HG02798 (cell line): ENCODE data around the gene RDH13.
"Not testable (repeated sequence)": the region's sequence is repeated elsewhere in the genome, so short reads cannot be mapped to it uniquely, and the experiment has no call there.

Source experiments
- ATAC-seq: cut with Tn5 transposase; IDR thresholded peaks from one replicate; pipeline ENCODE4 v1.9.1; 2021; ENCODE audit warnings: mild to moderate bottlenecking; ENCODE audit not compliant: unreplicated experiment, poor library complexity

RDH13 gene, protein sequence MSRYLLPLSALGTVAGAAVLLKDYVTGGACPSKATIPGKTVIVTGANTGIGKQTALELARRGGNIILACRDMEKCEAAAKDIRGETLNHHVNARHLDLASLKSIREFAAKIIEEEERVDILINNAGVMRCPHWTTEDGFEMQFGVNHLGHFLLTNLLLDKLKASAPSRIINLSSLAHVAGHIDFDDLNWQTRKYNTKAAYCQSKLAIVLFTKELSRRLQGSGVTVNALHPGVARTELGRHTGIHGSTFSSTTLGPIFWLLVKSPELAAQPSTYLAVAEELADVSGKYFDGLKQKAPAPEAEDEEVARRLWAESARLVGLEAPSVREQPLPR

DNA sequence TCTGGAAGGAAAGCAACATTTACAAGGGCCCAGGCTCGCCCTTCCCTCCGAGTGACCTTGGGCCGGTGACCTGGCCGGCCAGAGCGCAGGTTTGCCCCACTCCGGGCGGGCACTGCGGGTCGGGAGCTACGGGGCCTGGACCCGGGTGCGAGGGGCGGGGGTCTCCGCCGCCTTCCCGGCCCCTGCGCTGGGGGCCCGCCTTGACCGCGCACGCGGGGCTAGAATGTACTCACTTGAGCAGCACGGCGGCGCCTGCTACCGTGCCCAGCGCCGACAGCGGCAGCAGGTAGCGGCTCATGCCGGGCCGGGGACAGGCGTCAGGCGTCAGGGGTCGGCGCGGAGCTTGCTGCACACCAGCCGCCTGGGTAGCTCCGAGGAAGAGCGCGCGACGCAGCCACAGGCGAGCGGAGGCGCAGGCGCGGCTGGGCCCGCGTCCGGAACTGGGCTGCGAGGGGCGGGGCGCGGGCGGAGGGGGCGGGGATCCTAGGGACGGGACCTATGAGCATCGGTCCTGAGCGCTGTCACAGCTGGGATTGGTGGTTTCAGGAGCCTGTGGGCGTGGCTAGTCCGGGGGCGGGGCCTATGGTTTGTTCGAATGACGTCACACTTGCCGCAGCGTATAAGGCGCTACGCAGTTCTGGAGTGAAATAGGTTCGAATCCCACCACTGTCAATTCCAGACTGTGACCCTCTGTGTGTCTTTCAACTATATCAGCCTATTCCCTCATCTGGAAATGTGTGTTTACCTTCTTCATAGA lies at the start of gene RDH13:
Gene RDH13, minus strand, starts transcription at position 414 of the 757 bp plus-strand sequence. Its CDS starts 116 bp downstream, at position 298.
- ATAC-seq: peak; percentile 97

DNA sequence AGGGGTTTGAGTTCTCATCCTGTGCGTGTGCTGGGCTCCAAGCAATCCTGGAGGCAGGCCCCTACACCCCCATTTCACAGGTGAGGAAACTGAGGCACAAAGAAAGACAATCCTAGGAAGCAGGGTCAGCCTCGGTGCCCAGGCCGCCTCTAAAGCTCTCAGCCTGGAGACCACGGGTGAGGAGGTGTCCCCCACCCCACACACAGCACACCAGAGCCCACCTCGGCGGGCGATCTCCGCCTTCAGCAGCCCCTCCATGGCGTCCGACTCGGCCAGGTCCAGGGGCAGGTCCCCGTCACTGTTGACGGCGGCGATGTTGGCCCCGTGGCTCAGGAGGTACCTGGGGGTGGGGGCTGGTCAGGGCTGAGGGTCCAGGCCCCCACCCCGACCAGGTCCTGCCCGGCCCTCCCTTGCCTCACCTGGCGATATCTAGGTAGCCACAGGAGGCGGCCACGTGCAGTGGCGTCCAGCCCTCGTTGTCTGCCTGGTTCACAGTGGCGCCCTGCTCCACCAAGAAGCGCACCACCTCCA lies 49.4 kb upstream of the RDH13 start:
- ATAC-seq: no peak

DNA sequence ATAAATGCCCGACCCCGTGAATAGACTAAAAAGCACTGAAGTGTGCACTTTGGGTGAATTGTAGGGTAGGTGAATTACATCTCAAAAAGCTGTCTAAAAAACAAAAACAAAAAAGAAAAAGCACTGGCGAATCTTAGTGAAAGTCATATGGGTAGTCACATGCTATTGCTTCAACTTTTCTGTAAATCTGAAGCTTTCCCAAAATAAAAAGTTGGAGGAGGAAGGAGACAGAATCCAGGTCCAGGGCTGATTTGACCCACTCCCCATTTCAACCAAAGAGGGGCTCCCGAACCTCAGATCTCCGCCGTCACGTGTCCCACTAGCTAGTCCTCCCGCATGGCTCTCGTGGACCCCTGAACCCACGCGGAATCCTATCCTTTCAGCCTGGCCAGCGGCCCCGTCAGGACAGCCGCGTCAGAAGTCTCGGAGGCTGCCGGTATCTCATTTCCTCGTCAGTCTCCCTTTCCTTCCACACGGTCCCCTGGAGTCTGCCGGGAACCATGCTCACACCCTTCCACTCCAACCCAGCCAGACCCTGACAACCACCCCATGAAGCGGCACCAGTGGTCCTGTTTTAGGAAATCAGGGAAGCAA lies 48.4 kb upstream of the RDH13 start:
- ATAC-seq: no peak

DNA sequence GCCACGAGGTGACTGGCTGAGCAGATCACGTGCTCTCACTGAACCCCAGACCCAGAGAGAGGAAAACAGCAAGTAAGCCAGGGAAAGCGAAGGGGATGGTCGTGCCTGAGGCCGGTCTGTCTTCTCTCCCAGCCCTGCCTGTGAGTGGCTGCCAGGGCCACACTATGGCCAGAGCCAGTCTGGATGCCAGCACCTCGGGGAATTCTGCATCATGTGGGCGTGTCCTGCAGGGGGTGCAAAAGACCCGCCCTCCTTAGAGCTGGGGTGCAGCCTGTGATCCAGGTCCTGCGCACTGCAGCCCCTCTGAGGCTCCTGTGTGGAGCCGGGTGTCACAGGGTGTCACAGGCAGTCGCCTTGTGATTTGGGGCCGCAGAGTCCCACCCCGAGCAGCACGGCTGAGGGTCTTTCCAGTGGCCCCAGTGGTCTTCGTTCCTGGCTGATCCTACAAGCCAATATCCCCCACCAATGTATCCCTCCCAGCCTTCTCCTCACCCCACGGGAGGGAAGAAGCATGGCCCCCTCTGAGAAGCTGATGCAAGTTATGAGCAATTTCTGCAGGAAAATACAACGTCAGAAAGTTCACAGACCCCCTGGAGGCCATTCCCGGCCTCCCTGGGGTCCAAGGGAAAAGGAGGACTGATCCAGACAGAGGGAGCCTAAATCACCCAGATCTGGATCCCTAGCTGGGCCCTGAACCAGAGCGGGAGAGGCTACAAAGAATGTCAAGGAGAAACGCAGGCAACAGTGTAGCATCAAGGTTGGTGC lies 46.8 kb upstream of the RDH13 start:
- ATAC-seq: no peak

DNA sequence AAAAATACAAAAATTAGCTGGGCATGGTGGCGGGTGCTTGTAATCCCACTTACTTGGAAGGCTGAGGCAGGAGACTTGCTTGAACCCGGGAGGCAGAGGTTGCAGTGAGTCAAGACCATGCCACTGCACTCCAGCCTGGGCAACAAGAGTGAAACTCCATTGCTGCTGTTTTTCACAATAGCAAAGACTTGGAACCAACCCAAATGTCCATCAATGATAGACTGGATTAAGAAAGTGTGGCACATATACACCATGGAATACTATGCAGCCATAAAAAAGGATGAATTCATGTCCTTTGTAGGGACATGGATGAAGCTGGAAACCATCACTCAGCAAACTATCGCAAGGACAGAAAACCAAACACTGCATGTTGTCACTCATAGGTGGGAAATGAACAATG lies 44.3 kb upstream of the RDH13 start:
- not testable (repeated sequence) for ATAC-seq

DNA sequence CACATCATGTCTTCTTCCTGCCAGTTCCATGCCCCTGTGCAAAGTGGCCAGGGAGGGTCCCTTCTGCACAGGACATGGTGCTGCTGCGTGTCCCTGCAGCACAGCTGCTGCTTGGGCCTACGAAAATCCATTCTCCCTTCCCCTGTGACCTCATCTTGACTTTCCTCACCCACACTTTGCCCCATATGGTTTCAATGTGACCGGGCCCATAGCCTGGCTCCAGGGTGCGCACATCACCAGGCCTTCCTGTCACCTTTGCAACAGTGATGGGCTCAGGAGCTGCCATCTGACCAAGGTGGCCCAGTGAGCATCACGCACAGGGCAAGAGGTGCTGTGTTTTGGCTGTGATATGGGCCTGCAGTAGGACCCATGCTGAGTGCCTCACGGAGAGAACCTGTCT lies 43.6 kb upstream of the RDH13 start:
- ATAC-seq: no peak

DNA sequence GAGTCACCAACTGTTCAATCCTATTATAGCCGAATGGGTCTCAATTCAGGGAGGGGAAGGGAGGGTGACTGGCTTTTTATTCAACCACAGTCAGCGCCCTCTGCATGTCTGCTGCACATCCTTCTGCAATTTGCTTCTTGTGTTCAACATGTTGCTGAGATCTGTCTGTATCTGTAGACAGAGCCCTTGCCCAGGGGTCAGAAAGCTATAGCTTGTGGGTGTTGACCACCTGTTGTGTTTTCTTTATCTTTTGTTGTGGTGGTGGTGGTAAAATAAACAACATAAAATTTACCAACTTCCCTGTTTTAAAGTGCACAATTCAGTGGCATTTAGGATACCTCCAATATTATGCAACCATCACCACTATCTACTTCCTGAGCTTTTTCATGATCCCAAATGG lies 42.3 kb upstream of the RDH13 start:
- ATAC-seq: no peak

DNA sequence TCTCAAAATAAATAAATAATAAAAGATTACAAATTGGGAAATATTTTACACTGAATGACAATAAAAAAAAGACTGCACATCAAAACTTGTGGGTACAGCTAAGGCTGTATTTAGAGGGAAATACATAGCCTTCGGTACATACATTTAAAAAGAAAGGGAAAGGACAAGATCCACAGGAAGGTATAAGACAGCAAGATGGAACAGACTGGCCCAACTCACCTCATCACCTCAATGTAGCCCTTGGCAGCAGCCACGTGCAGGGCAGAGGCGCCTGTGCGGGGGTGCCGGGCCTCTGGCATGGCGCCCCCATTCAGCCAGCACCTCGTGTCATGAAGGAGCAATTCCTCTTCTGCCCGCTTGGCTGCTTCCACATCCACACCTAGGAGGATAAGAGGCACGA lies 40.2 kb upstream of the RDH13 start:
- ATAC-seq: no peak

DNA sequence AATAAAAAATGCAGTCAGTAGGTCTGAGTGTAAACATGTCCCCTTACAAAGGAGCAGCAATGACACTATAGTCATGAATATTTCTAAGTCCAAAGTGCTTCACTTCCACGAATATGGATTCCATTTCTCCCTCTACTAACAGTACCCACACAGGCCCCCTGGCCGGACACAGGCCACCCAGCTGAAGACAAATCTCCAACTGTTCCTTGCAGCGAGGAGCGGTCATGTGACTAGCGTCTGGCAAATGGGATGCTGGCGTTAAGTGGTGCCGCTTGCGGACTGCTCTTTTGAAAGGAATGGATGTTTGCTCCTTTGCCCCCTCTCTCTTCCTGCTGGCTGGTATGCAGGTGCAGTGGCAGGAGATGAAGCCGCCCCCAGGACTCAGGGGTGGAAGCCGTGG lies 38.3 kb upstream of the RDH13 start:
- no peak for ATAC-seq

DNA sequence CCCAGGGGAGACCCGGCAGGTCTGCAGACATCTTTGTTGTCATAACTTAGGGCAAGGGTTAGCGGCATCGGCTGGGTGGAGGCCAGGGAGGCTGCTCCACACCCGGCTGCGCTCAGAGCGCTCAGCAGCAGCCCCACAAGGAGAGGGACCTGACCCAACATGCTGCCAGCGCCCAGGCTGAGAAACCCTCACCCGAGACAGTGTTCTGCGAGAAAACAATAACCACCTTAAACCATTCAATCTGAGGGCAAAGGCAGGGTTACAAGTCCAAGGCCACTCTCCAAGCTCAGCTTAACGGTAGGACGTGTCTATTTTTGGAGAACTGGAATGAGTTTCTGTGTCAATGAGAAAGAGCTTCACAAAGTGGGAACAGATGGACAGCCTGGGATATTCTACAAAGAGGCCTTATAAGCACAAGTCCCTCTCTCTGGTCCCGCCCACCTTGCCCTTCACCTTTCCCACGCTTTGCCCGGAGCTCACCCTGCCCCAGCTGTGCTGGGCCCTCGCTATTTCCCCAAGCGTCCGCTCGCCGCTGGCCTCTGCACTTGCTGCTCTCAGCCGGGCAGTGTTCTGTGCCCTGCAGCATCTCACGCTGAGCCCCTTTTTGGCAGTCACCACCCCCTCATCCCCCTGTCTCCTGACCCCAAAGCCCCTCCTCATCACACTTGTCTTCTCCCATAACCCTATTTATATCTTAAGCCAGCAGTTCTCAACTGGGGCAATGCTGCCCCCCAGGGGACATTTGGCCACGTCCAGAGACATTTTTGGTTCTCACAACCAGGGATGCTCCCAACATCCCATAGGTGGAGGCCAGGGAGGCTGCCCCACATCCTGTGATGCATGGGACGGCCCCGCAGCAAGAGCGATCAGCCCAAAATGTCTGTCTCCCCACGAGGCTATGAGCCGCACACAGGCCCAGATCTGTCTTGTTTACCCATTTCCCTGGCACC lies 36.9 kb upstream of the RDH13 start:
- no peak for ATAC-seq

DNA sequence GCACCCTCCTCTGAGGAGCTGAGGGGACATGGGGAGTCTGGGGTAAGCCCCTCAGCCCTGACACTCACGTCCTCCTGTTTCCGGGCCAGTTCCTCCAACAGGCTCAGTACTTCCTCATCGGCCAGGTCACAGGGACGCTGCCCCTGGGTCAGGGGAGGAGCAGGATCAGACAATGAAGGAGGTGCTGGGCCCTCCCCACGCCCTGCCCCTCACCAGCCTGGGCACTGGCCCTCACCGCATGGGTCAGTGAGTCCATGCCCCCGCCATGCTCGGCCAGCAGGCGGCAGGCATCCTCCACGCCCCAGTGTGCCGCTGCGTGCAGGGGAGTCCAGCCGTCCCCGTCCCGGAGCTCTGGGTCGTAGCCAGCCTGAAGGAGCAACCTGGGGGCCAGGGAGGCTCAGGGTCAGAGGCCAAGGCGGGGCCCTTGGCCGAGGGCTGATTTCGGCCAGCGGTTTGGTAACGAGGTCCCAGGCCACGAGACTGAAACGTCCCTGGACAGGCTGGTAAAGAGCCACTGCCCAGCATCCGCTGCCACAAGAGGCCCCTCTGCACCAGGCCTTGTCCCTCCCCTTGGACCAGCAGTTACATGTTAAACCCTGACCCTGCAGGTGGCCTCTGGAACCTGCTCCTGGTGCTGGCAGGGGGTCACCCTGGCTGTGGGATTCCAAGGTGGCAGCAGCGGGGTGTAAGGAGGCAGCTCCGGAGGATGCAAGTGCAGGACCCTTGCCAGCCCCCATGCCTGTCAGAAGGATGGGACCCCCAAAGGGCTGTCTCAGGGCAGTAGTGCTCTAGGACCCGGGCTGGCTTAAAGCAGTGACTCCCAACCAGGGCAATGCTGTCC lies 36.0 kb upstream of the RDH13 start:
- no peak for ATAC-seq

DNA sequence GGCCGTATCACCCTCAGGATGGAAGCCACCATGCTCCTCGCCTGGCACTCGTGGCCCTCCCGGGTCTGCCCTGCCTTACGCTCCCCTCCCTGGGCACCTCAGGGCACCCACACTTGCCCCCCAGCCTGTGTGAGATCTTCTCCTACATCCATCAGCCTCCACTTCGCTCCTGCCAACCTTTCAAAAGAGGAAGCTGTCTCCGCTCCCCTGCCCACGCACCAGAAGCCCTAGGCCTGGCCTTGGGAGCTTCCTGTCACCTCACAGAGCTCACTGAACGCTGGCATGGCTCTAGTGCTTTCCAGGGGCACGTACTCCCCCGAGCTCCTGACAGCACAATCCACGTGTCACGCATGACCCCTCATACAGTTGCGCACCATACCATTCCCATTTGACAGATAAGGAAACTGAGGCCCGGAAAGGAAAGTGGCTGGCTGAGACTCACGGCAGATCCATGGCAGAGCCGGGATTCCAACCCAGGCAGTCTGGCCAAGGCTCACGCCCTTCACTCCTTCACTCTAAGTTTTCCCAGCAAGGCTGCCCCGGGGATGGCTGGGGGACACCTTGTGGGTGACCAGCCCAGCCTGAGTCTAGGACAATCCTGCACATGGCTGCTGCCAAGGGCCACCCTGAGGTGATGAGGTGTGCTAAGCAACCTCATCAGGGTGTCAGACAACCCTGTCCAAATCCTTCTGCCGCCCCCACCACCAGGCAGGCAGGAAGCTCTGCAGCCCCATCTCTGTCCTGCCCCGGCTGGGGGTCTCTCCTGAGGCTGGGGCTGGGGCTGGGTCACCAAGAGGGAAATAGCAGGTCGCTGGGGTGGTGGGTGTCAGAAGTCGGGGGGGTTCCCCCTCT lies 35.1 kb upstream of the RDH13 start:
- ATAC-seq: no peak

DNA sequence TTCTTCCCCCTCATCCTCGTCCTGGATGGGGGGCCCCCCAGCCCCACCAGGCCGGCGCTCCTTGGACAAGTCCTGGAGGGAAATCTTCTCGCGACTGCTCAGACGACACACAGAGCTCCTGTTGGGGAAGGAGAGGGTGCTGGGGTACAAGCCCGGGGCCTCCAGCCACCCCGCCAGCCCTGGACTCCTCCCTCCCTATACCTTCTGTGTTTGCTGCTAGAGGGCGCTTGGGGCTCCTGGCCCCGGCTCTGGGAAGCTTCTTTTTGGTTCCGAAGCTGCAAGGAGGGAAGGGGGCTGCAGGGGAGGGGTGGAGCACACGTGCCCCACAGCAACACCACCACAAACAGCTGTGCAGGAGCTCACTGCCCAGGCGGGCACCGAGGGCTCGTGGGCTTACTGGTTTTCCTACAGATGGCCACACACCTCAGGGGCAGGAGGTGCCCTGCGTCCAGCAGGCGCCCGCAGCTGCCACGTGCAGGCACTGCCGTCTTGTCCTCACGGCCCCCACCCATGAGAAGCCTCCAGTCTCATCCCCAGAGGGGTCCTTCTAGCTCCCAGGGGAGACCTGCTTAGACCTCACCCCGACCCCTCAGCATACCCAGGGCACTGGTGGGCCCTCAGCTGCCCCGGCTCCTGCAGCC lies 33.2 kb upstream of the RDH13 start:
- no peak for ATAC-seq

DNA sequence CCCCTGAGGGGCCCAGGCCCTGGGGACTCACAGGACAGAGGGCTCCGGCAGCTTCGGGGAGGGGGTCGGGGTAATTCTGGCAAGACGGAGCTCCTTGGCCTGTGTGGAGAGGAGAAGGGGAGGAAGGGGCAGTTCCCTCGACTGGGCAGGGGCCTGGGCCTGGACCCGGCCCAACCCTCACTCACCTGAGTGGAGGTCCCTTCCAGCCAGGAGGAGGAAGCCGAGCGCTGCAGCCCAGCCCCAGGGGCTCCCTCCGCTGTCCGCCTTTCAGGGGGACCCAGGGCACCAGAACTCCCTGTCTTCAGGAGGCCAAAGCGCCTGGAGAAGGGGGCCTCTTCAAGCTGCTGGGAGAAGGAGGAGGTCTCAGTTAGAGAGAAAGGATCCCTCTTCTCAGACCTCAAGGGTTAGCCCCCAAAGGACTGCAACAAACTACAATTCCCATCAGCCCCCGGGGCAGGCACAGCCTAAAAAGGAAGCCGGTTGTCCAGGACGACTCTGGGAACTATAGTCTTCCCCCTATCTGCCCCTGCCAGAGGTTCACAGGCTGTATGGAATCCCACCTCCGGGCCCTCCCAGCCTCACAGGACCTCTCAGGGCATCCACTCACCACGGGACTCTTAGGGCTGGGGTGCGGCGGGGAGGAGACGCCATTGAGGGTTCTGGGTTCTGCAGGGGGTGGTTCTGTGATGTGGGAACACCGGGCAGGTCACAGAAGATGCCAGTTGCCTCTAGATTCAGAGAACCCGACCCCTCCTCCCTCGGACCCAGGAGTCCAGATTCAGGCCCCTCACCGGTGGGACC lies 32.5 kb upstream of the RDH13 start:
- ATAC-seq: no peak

DNA sequence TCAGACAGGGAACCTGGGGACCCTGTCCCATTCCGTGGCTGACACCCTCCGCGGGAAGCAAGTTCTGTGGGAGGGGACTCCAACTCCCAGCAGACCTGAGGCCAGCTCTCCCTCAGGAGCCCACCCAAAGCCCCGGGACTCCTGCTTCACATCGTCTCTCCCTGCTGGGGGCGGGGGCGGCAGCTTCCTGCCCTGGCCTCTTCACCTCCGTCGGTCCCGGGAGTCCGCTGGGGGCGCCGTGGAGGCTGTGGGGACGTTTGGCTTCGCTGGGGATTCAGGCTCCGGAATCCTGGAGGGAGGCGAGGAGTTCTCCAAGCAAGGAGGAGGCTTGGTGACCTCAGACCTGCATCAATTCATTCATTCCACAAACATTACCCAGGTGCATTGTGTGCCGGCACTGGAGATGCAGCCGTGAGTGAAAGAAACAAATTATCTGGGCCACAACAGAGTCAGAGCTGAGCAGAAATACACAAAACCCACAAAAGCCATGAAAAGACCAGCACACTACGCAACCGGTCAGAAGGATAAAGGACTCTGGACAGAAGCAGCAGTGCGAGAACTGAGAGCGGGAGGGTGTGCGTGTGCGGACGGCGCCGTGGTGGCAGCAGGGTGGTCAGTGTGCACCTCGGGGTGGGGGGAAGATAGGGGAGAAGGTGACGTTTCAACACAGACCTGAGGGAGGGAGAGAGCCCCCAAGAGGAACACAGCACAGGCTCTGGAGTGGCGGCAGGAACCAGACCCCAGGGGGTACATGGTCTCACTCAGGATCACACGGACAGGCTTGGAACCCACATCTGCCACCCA lies 31.7 kb upstream of the RDH13 start:
- no peak for ATAC-seq
